AML-193 (cell line): Measurements from ENCODE around the gene SPACDR.
A peak's percentile ranks its signal among the peaks of the same experiment; 100 is the strongest.

Source experiments
- DNase-seq, 2 experiments: peaks; one replicate each; lab custom pipeline; 2025; lab: John Stamatoyannopoulos, UW

The SPACDR gene

GRCh38 chr7:100484673-100485045 is 20.6 kb upstream of the SPACDR start:
- no peak for DNase-seq

DNA sequence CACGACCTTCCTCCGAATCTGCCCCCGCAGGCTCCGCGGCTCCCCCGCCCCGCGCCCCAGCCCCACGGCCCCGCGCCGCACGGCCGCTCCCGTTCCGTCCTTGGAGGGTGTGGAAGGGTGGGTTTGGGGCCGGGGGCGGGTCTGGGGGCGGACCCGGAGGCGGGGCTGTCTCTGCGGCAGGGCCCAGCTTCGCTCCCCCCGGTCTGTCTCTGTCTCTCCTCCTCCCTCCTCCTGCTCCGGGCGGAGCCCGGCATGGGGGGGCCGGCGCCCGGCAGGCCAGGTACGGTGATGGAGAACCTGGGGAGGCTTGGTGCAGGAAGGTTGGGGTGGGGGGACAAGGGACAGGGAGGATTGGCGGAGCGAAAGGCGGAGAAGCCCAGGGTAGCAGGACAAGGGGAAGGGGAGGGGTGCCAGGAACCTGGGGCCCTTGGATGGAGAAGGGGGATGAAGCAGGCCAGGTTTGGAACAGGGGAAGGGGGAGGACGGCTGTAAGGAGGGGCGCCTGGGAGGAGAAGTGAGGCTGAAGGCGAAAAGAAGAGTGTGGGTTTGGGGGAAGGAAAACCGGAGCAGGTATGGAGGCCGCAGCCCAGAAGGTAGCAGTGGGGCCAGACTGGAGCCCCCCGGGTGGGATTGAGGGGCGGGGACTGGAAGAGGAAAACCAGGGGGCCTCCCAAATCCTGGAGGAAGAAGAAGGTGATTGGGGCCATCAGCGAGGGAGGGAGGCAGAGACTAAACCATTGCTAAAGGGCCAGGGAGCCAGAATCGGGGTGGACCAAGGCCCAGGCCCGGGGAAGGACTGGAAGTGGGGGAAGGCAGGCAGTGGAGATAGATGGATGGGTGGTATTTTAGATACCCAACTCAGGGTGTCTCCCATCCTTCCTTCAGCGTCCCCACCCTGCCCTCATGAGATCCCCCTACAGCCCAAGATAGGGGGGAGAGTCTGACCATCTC is 19.9 kb upstream of the SPACDR start, which contains the start of gene NYAP1:
Gene NYAP1, plus strand, starts transcription at position 206 of the 951 bp plus-strand sequence. CDS start 1,385 bp downstream, outside the sequence.
- no peak for DNase-seq

- peak; percentile 25 to 52 for DNase-seq
These were observed 19.1 kb upstream of the SPACDR start for GRCh38 chr7:100483090-100483721.

- DNase-seq, result no peak
These were observed 18.6 kb upstream of the SPACDR start for GRCh38 chr7:100482728-100483089.

DNA sequence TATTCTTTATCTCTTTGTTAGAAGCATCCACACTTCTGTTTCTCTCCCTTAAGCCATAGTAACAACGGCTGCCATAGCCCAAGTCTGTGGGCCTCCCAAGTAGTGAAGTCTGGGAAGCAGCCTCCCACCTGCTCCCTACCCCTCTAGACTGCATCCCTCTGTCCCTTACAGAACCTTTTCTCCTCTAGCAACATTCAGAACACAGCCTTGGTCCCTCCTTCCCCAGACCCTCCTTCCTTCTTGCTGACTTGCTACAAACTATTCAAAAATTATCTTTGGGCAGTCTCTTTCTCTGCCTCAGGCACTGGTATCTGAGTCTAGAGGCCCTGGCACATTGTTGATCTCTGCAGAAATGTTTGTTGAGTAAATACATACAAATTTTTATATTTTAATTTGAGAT is 17.4 kb upstream of the SPACDR start:
- no peak for DNase-seq

DNA sequence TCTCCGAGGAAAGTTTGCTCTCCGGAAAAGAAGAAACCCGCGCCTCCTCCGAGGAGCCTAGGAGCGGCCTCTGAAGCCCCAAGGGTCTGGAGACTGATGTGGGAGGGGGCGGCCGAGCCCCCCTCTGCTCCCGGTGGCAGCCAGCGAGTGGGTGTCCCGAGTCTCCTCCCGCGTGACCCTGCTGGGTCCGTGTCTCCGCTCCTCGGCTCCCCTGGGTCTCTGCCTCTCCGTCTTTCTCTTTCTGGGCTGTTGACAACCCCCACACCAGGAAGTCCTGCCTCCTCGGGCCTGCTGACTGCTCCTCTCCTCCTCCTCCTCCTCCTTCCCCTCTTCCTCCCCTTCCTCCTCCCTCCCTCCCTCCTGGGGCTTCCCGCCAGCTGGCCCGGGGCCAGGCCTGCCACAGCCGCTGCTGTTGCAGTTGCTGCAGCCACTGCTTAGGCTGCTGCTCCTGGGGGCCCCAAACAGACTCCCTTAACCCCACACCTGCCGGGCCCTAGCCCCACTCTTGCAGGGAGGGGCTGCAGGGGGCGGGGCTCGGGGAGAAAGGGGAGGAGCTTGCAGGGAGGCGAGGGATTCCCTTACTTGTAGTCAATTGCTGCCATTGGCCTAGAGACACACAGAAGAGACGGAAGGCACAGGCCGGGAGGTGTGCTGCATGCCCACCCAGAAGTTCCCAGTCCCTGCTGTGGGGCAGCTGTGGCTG is 15.0 kb upstream of the SPACDR start, which contains the start of gene TSC22D4:
Gene TSC22D4, minus strand, starts transcription at position 257 of the 703 bp plus-strand sequence. CDS start 1,176 bp downstream, outside the sequence.
- peak; percentile 89 to 90 for DNase-seq

DNA sequence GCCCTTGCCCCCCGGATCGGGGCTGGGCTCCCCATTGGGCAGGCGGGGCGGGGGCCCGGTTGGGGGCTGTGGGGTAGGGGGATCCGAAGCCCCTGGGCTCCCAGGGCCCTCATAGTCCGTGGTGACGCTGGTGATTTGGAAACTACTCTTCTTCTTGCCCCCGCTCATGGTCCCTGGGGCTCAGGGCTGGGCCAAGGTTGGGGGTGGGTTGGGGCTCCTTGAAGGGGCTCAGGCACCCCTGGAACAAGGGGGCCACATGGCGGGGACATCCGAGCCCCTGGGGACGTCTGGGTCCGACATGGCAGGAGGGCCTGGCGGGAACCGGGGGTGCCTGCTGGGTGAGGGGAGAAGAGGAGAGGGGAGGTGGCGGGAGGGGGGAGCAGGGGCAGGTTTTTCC is 13.8 kb upstream of the SPACDR start:
- no peak for DNase-seq

- DNase-seq, result no peak
These were observed 13.1 kb upstream of the SPACDR start for GRCh38 chr7:100476903-100477870.

DNA sequence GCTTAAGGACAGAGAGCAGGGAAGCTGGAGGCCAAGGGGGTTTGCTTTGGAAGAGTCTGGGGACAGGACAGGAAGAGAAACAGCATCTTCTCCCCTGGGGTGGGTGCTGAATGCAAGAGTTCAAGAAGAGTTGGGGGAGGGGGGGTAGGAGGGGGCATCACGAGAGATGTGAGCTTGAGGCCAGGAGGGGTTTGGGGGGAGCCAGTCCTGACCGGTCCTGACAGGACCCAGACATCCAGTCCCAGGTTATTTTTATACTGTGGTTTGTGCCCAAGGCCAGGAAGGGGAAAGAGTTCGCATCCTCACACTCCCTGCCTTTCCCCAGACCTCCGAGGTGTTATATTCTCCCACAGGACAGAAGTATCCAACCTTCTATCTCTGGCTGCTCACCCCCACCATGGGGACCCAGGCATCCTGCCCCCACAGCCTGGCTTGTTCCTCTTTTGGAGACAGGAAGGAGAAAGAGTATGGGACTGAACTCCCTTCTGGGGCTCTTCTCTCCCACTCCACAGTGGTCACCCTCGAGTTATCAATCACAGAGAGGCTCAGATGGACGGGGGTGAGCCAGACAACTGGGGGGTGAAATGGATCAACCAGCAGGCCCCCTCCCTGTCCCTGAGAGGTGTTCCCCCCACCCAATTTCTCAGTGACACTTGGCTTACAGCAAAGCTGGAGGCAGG is 12.2 kb upstream of the SPACDR start:
- peak; percentile 7 to 23 for DNase-seq

DNA sequence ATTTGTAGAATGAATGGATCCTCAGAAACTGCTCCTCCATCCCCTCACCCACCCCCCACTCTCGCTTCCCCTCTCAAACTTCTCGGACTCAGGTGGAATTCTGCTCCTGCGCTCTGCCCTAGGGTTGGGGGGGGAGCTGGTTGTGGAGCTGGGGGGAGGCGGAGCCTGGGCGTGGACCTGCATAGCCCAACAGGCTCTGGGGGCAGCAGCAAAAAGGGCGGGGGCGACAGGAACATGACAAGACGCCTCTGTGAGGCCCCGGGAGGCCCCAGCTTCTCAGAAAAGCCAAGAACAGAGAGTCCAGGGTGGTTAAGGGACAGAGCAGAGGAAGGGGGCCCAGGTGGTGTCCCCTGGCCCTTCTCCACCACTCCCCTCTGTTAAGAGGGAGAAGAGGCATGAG is 11.5 kb upstream of the SPACDR start:
- no peak for DNase-seq

DNA sequence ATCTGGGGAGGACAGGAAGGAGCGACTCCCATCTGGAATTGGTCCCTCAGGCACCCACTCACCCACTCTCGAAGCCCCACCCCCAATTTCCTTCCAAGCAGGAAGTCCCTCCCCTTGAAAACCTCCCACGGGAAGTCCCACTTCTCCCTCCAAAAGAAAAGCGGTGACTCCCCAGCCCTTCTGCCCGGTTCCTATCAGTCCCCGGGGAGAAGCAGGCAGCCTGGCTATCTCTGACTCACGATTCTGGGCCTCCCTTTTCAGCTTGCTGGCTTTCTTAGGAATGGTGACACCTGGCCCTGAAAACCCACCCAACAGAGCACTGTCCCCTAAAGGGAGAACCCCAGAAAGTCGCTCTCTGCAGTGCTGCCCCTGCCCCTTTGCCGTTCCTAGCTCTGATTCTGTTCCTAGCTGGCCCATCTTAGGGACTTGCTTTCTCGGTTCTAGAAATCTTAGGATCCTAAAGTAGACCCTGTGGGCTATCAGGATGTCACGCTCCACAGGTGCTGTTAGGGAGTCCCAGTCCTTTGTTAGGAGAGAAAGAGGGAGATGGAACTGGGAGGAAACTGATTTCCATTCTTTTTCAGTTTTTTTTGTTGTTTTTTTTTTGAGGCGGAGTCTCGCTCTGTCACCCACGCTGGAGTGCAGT is 8.9 kb upstream of the SPACDR start:
- peak in 1 of 2 experiments; percentile 62 for DNase-seq

GRCh38 chr7:100472121-100472851 is 8.2 kb upstream of the SPACDR start:
- DNase-seq, result no peak

DNA sequence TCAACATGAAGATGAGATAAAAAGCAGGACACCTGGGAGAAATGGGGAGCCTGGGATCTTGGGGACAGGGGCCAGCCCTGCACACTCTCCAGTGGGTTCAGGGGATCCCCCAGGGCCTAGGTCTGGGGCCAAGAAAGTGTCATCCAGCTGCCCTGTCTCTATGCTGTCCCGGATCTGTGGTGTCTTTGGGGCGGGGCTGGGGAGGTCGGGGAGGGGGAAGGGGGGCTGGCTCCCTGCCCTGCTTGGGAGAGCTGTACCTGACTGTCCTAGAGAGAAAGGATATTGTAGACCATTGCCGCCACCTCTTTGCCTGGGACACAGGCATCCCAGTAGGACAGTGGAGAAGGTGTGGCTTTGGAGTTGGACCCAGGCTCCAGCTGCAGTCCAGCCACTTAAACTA is 7.0 kb upstream of the SPACDR start:
- DNase-seq, result no peak

DNA sequence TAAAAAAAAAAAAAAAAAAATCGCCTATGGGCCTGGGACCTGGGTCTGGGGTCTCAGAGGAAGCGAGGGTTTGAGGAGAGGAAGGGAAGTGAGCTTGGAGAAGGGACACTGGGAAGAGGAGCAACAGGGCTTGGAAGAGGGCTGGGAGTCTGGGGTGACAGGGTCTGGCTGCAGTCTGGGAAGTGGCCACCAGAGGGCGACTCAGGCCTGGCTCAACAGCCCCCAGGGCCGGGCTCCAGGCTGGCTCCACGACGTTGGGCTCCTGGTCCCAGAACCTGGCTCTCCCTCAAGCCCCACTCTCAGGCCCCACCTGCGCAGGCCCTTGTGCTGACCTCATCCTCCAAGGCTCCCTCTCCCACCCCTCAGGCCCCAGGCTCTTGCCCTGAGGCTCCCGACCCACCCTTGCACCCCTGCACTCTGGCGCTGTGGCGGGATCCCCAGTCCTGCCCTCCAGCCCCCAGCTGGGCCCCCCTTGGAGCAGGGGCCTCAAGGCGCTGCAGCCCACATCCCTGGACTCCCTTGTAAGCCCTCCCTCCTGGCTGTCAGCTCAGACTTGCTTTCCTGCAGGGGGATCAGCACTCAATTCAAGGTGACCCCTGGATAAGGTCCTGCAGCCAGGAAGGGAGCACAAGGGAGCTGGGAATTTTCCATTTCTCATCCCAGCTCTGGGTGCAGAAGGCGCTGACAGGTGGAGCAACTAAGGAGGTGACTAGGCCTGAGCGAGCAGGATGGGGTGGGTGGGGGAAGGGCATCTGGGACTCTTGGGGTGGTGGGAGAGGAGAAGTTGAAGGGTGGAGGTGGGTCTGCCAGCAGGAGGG is 5.4 kb upstream of the SPACDR start:
- DNase-seq, result peak; percentile 42 to 46

DNA sequence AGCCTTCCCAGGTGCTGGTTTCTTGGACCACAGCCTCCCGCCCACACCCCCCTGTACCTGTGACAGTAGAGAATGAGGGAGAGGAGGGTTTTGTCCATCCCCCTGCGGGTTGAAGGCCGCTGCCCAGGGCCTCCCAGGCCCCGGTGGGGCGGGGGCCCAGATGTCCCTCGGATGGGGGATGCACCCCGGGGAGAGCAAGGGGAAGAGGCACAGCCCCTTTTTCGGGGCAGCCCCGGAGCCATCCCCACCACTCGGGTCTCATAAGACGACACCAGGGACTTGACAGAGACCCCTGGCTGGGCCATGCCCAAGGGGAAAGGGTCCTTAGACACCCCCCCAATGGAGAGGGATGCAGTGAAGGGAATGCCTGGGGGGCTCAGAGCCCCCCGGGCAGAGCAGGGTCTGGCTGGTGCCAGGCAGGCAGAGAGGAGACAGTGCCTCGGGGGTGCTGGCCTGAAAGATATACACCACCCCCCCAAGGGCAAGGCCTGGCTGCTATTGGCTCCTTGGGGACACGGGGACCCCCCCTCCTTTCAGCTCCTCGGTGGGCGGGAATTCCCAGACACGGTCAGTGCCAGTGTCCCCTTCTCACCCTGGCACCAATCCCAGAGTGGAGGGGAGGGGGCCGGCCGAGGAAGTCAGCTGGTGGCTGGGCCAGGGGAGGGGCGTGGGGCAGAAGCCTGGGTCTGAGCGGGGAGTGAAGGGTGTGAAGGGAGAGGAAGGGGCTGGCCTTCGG is 3.7 kb upstream of the SPACDR start:
- DNase-seq, result no peak

GRCh38 chr7:100466653-100467605 is 2.9 kb upstream of the SPACDR start:
- DNase-seq, result no peak
